Tibial nerve (tissue), 4 donors: ENCODE data around the gene GIGYF1. TPM values are rescaled to one million over a fixed set of nuclear protein-coding genes. Genes with fewer than 3 reads are reported as not detected.
A peak's percentile ranks its signal among the peaks of the same experiment; 100 is the strongest.
"Not testable (repeated sequence)": the region's sequence is repeated elsewhere in the genome, so short reads cannot be mapped to it uniquely, and the experiment has no call there.

Experiments used
- DNase-seq, 2 donors: peaks; one replicate each; pipeline ENCODE4 v3.0.0-alpha.2; 2019; ENCODE audit warnings: low spot score in 2 of 2
- H3K27ac ChIP-seq, 4 donors: fragments of 200-600 bp; sonication (generic) in 3 of 4; one replicate each; pipeline ENCODE4 v1.5.1; 2017 to 2019; ENCODE audit warnings: mild to moderate bottlenecking in 1 of 4
- H3K27me3 ChIP-seq, 2 donors: fragments of 200-600 bp; sonication (generic) in 1 of 2; one replicate each; pipeline versions ENCODE4 v1.5.1 to v1.6.0; 2017 to 2019
- H3K36me3 ChIP-seq, 3 donors: fragments of 200-600 bp; sonication (generic); one replicate each; pipeline ENCODE4 v1.5.1; 2018 to 2019
- H3K4me1 ChIP-seq, 4 donors: fragments of 200-600 bp; sonication (generic) in 3 of 4; one replicate each; pipeline ENCODE4 v1.5.1; 2017 to 2019
- H3K4me3 ChIP-seq, 4 donors: fragments of 200-600 bp; sonication (generic) in 3 of 4; one replicate each; pipeline ENCODE4 v1.5.1; 2017 to 2019; ENCODE audit warnings: mild to moderate bottlenecking in 1 of 4, moderate library complexity in 1 of 4
- H3K9me3 ChIP-seq, 4 donors: fragments of 200-600 bp; sonication (generic) in 3 of 4; one replicate each; pipeline ENCODE4 v1.5.1; 2017 to 2019
- EP300 ChIP-seq, 2 donors: sonication (generic); formaldehyde crosslinking; IDR thresholded peaks; one replicate each; pipeline ENCODE4 v1.6.1; 2017; ENCODE audit warnings: antibody characterized with exemption in 2 of 2, mild to moderate bottlenecking in 1 of 2
- POLR2A ChIP-seq, 2 donors: fragments of 450-650 bp; IDR thresholded peaks; one replicate each; pipeline ENCODE4 v1.6.1; 2017; ENCODE audit warnings: antibody characterized with exemption in 2 of 2, mild to moderate bottlenecking in 2 of 2, moderate library complexity in 2 of 2
- WGBS, 2 donors: methylation state at CpG; one replicate each; pipeline ENCODE4 v1.1.5; 2018; 5-methylcytosine and 5-hydroxymethylcytosine counted together
- total RNA-seq, 4 donors: library from RNA; depleted of rRNA; stranded (reverse); fragments of >200 nt; gene quantifications; one replicate each; pipeline ENCODE4 v1.1.0, GENCODE V29; 2016
- TF ChIP-seq, protein P1 (sequence below), 5 experiments: fragments of 200-600 bp in 3 of 5; fragments of 450-650 bp in 2 of 5; sonication (generic) in 3 of 5; IDR thresholded peaks; one replicate each; pipeline ENCODE4 v1.5.1; 2016 to 2019; ENCODE audit warnings: antibody characterized with exemption in 5 of 5, mild to moderate bottlenecking in 3 of 5, moderate library complexity in 2 of 5

GIGYF1 gene
- total RNA-seq, 4 donors from 2014 or later = 50.9 to 98.1 (median 64.7) TPM

DNA sequence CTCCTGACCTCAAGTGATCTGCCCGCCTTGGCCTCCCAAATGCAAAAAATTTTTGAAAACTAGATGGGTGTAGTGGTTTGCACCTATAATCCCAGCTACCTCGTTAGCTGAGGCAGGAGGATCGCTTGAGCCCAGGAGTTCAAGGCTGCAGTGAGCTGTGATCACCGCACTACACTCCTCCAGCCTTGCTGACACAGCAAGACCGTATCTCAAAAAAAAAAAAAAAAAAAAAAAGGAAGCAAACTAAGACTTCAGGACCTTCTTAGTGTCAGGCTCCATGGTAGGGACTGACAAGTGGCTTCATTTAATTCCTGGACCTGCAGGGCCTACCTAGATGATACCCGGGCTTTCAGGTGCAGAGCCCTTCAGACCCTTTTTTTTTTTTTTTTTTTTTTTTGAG, 14.3 kb upstream of the GIGYF1 start:
- Histone ChIP-seq H3K4me3 (no peak overlapping the region), H3K36me3 (peaks cover 0 to 17% (median 0%) of the 10 kb centered on the region in 3 donors), H3K9me3 (no peaks in the 10 kb centered on the region), H3K4me1 (peaks cover 0 to 21% (median 10%) of the 10 kb centered on the region in 4 donors), H3K27me3 (no peaks in the 10 kb centered on the region), H3K27ac (no peak overlapping the region)
- 80 to 85% methylated on average over 6 of the region's 6 CpGs for WGBS, 2 donors
- DNase-seq = no peak
- TF ChIP-seq, protein P1, sequence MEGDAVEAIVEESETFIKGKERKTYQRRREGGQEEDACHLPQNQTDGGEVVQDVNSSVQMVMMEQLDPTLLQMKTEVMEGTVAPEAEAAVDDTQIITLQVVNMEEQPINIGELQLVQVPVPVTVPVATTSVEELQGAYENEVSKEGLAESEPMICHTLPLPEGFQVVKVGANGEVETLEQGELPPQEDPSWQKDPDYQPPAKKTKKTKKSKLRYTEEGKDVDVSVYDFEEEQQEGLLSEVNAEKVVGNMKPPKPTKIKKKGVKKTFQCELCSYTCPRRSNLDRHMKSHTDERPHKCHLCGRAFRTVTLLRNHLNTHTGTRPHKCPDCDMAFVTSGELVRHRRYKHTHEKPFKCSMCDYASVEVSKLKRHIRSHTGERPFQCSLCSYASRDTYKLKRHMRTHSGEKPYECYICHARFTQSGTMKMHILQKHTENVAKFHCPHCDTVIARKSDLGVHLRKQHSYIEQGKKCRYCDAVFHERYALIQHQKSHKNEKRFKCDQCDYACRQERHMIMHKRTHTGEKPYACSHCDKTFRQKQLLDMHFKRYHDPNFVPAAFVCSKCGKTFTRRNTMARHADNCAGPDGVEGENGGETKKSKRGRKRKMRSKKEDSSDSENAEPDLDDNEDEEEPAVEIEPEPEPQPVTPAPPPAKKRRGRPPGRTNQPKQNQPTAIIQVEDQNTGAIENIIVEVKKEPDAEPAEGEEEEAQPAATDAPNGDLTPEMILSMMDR (IDR thresholded peaks at IDR 0.05) = no peak
- TF ChIP-seq POLR2A (IDR thresholded peaks at IDR 0.05) (no peak), EP300 (IDR thresholded peaks at IDR 0.05) (no peak)

- Histone ChIP-seq H3K9me3 (no peaks in the 10 kb centered on the region), H3K36me3 (peaks cover 0 to 17% (median 0%) of the 10 kb centered on the region in 3 donors), H3K27ac (peak overlapping the region; percentile 81 to 99 (median 96)), H3K4me3 (peak overlapping the region; percentile 66 to 88 (median 72)), H3K27me3 (no peaks in the 10 kb centered on the region), H3K4me1 (peaks cover 0 to 21% (median 10%) of the 10 kb centered on the region in 4 donors)
- TF ChIP-seq, protein P1 (IDR thresholded peaks at IDR 0.05) = no peak
- TF ChIP-seq POLR2A (IDR thresholded peaks at IDR 0.05) (no peak), EP300 (IDR thresholded peaks at IDR 0.05) (no peak)
- 17 to 19% methylated on average over 28 to 31 of the region's 34 CpGs for WGBS, 2 donors
- no peak for DNase-seq
Observed at GRCh38 chr7:100706672-100707311, 12.7 kb upstream of the GIGYF1 start.

DNA sequence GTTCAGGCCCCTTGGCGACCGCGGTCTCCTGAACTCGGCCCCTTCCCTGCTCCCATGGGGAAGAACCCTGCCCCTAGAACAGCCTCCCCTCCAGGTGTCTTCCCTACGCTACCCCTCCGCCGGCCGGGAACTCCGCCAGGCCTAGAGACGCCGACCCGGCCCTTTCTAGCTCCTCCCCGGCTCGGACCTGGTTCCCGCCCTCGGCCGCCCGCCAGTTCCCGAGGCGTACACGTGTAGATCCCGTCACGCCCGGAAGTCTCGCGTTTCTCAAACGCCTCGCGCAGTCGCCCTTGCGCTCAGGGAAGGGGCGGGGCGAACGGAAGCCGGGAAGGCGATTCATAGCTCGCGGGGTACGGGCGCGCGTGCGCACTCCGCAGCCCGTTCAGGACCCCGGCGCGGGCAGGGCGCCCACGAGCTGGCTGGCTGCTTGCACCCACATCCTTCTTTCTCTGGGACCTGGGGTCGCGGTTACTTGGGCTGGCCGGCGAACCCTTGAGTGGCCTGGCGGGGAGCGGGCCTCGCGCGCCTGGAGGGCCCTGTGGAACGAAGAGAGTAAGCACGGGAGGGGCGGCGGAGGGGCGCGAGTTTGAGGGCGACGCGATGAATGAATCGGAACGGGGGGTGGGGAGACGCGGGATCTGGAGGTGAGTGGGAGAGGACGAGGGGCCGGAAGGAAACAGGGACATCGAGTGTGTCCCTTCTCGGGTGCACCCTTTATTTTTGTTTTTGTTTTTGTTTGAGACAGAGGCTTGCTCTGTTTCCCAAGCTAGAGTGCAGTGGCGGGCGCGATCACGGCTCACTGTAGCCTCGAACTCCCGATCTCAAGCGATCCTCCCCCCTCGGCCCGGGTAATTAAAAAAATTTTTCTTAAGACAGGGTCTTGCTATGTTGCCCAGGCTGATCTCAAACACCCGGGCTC, 12.0 kb upstream of the GIGYF1 start, which contains the start of gene POP7:
Gene POP7, plus strand, starts transcription at position 369 of the 919 bp plus-strand sequence. CDS start 710 bp downstream, outside the sequence.
- H3K9me3 ChIP-seq = no peaks in the 10 kb centered on the region
- TF ChIP-seq POLR2A (IDR thresholded peaks at IDR 0.05) = peak; percentile 22 to 79
- peak; percentile 94 to 98 for TF ChIP-seq EP300 (IDR thresholded peaks at IDR 0.05)
- TF ChIP-seq, protein P1 (IDR thresholded peaks at IDR 0.05) = no peak
- H3K27ac ChIP-seq = peak within 1 kb of the TSS; percentile 81 to 99 (median 96)
- peak within 1 kb of the TSS; percentile 66 to 88 (median 72) for H3K4me3 ChIP-seq
- H3K27me3 ChIP-seq = no peaks in the 10 kb centered on the region
- peaks cover 0 to 17% (median 0%) of the 10 kb centered on the region in 3 donors for H3K36me3 ChIP-seq
- H3K4me1 ChIP-seq = peaks cover 0 to 21% (median 10%) of the 10 kb centered on the region in 4 donors
- WGBS, 2 donors = 1% methylated on average over 39 to 84 of the region's 86 CpGs
- DNase-seq = peak; percentile 99

DNA sequence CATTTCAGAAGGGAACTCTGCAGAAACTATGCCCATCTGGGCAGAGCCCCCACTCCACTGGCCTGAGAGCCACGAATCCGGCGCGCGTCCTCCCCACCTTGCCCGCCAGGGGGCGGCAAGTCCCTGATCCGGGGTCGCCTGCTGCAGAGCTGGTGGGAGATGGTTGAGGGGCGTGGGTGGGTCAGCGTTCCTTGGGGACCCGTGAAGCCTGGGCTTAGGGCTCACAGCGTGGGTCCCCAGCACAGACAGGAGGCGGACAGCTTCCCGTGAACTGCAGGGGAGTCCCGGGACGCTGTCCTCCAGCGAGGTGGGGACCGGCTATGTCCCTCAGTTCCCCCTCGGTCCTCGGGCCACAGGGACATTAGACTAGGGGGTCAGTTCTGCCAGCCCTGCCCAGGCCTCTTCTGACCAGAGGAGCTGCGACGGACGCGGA, 11.3 kb upstream of the GIGYF1 start:
- H3K36me3 ChIP-seq = peaks cover 0 to 17% (median 0%) of the 10 kb centered on the region in 3 donors
- H3K27me3 ChIP-seq = no peaks in the 10 kb centered on the region
- TF ChIP-seq POLR2A (IDR thresholded peaks at IDR 0.05) (no peak), EP300 (IDR thresholded peaks at IDR 0.05) (no peak)
- TF ChIP-seq, protein P1 (IDR thresholded peaks at IDR 0.05) = peak; percentile 89 to 96 (median 94)
- peak; percentile 62 to 72 for DNase-seq
- peaks cover 0 to 21% (median 10%) of the 10 kb centered on the region in 4 donors for H3K4me1 ChIP-seq
- peak overlapping the region; percentile 66 to 88 (median 72) for H3K4me3 ChIP-seq
- H3K9me3 ChIP-seq = no peaks in the 10 kb centered on the region
- WGBS, 2 donors = 0% methylated on average over 12 to 19 of the region's 25 CpGs
- H3K27ac ChIP-seq = peak overlapping the region; percentile 81 to 99 (median 96)

DNA sequence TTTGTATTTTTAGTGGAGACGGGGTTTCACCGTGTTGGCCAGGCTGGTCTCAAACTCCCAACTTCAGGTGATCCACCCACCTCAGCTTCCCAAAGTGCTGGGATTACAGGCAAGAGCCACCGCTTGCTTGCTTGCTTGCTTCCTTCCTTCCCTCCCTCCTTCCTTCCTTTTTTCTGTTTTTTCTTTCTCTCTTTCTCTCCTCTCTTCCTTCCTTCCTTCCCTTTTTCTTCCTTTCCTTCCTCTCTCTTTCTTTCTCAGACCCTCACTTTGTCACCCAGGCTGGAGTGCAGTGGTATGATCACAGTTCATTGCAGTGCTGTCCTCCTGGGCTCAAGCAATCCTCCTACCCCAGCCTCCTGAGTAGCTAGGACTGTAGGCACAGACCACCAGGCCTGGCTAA, 7.0 kb upstream of the GIGYF1 start:
- not testable (repeated sequence) for H3K4me1 ChIP-seq, H3K36me3 ChIP-seq, DNase-seq, H3K4me3 ChIP-seq, H3K27ac ChIP-seq, H3K27me3 ChIP-seq, H3K9me3 ChIP-seq
- 68 to 84% methylated on average over 3 of the region's 3 CpGs for WGBS, 2 donors
